Gastrocnemius medialis (tissue), 4 donors: ENCODE measurements around the gene DMAC1.

ENCODE experiments used
- POLR2A ChIP-seq, 2 donors: fragments of 450-650 bp; IDR thresholded peaks; one replicate each; pipeline ENCODE4 v1.6.1; 2017; ENCODE audit warnings: antibody characterized with exemption in 2 of 2, mild to moderate bottlenecking in 2 of 2, moderate library complexity in 2 of 2
- TF ChIP-seq, protein P1 (sequence below), 5 experiments: fragments of 450-650 bp in 3 of 5; fragments of 200-600 bp in 2 of 5; sonication (generic) in 2 of 5; IDR thresholded peaks in 4 of 5; conservative IDR thresholded peaks in 1 of 5; 1 replicate in 4 of 5; 2 replicates in 1 of 5; pipeline ENCODE4 v1.5.1; 2016 to 2019; ENCODE audit warnings: antibody characterized with exemption in 5 of 5, mild to moderate bottlenecking in 3 of 5, moderate library complexity in 3 of 5

GRCh38 chr9:7819984-7820383 is 20.4 kb upstream of the DMAC1 start:
- TF ChIP-seq, protein P1, sequence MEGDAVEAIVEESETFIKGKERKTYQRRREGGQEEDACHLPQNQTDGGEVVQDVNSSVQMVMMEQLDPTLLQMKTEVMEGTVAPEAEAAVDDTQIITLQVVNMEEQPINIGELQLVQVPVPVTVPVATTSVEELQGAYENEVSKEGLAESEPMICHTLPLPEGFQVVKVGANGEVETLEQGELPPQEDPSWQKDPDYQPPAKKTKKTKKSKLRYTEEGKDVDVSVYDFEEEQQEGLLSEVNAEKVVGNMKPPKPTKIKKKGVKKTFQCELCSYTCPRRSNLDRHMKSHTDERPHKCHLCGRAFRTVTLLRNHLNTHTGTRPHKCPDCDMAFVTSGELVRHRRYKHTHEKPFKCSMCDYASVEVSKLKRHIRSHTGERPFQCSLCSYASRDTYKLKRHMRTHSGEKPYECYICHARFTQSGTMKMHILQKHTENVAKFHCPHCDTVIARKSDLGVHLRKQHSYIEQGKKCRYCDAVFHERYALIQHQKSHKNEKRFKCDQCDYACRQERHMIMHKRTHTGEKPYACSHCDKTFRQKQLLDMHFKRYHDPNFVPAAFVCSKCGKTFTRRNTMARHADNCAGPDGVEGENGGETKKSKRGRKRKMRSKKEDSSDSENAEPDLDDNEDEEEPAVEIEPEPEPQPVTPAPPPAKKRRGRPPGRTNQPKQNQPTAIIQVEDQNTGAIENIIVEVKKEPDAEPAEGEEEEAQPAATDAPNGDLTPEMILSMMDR (IDR thresholded peaks at IDR 0.05 in 4 of 5, conservative IDR thresholded peaks at IDR 0.05 in 1 of 5) = no peak
- no peak for TF ChIP-seq POLR2A (IDR thresholded peaks at IDR 0.05)
